ENCODE measurements around the gene FGFRL1.

The FGFRL1 gene

GRCh38 chr4:1031956-1032795, 20.8 kb downstream of the FGFRL1 start:
- no peaks in the 10 kb centered on the region for H3K27me3 ChIP-seq (replicated peaks; ENCODE audit: control insufficient read depth, insufficient read depth, low read length)
- H3K36me3 ChIP-seq (ENCODE audit: control insufficient read depth, insufficient read depth, low read length, severe bottlenecking): no peaks in the 10 kb centered on the region
- no peaks in the 10 kb centered on the region for H3K9me3 ChIP-seq (ENCODE audit: control insufficient read depth, low read length)
- peaks cover 36% of the 10 kb centered on the region for H3K4me1 ChIP-seq (ENCODE audit: control insufficient read depth, insufficient read depth, low read length)
- H3K9ac ChIP-seq (ENCODE audit: low read length): no peak overlapping the region
- H3K4me3 ChIP-seq (ENCODE audit: low read length): no peak overlapping the region
- no peak for DNase-seq (ENCODE audit: low read depth)

- Histone ChIP-seq H3K4me3 (ENCODE audit: low read length) (no peak overlapping the region), H3K36me3 (ENCODE audit: control insufficient read depth, insufficient read depth, low read length, severe bottlenecking) (no peaks in the 10 kb centered on the region), H3K9me3 (ENCODE audit: control insufficient read depth, low read length) (no peaks in the 10 kb centered on the region), H3K27me3 (replicated peaks; ENCODE audit: control insufficient read depth, insufficient read depth, low read length) (no peaks in the 10 kb centered on the region), H3K9ac (ENCODE audit: low read length) (peak overlapping the region; percentile 79), H3K4me1 (ENCODE audit: control insufficient read depth, insufficient read depth, low read length) (peaks cover 31% of the 10 kb centered on the region)
- no peak for DNase-seq (ENCODE audit: low read depth)
Measured at GRCh38 chr4:1032861-1033260, 21.4 kb downstream of the FGFRL1 start.

- Histone ChIP-seq H3K4me1 (ENCODE audit: control insufficient read depth, insufficient read depth, low read length) (peaks cover 33% of the 10 kb centered on the region), H3K9me3 (ENCODE audit: control insufficient read depth, low read length) (no peaks in the 10 kb centered on the region), H3K36me3 (ENCODE audit: control insufficient read depth, insufficient read depth, low read length, severe bottlenecking) (no peaks in the 10 kb centered on the region), H3K9ac (ENCODE audit: low read length) (peak overlapping the region; percentile 79), H3K4me3 (ENCODE audit: low read length) (peak overlapping the region; percentile 22), H3K27me3 (replicated peaks; ENCODE audit: control insufficient read depth, insufficient read depth, low read length) (no peaks in the 10 kb centered on the region)
- no peak for DNase-seq (ENCODE audit: low read depth)
Measured at GRCh38 chr4:1033840-1034551, 22.6 kb downstream of the FGFRL1 start.

- no peak overlapping the region for H3K4me3 ChIP-seq (ENCODE audit: low read length)
- no peaks in the 10 kb centered on the region for H3K9me3 ChIP-seq (ENCODE audit: control insufficient read depth, low read length)
- H3K36me3 ChIP-seq (ENCODE audit: control insufficient read depth, insufficient read depth, low read length, severe bottlenecking): no peaks in the 10 kb centered on the region
- DNase-seq (ENCODE audit: low read depth): no peak
- H3K4me1 ChIP-seq (ENCODE audit: control insufficient read depth, insufficient read depth, low read length): peaks cover 45% of the 10 kb centered on the region
- H3K9ac ChIP-seq (ENCODE audit: low read length): peak overlapping the region; percentile 73
- no peaks in the 10 kb centered on the region for H3K27me3 ChIP-seq (replicated peaks; ENCODE audit: control insufficient read depth, insufficient read depth, low read length)
Measured at GRCh38 chr4:1035510-1035909, 24.1 kb downstream of the FGFRL1 start.

- H3K4me3 ChIP-seq (ENCODE audit: low read length): no peak overlapping the region
- H3K9ac ChIP-seq (ENCODE audit: low read length): no peak overlapping the region
- H3K4me1 ChIP-seq (ENCODE audit: control insufficient read depth, insufficient read depth, low read length): peaks cover 51% of the 10 kb centered on the region
- no peak for DNase-seq (ENCODE audit: low read depth)
- no peaks in the 10 kb centered on the region for H3K9me3 ChIP-seq (ENCODE audit: control insufficient read depth, low read length)
- H3K36me3 ChIP-seq (ENCODE audit: control insufficient read depth, insufficient read depth, low read length, severe bottlenecking): no peaks in the 10 kb centered on the region
- H3K27me3 ChIP-seq (replicated peaks; ENCODE audit: control insufficient read depth, insufficient read depth, low read length): no peaks in the 10 kb centered on the region
Measured at GRCh38 chr4:1036095-1036494, 24.7 kb downstream of the FGFRL1 start.

GRCh38 chr4:1036976-1037810, 25.8 kb downstream of the FGFRL1 start:
- H3K4me1 ChIP-seq (ENCODE audit: control insufficient read depth, insufficient read depth, low read length): peaks cover 61% of the 10 kb centered on the region

GRCh38 chr4:1038948-1039492, 27.6 kb downstream of the FGFRL1 start:
- no peak for DNase-seq (ENCODE audit: low read depth)
- Histone ChIP-seq H3K9ac (ENCODE audit: low read length) (peak overlapping the region; percentile 77), H3K4me3 (ENCODE audit: low read length) (no peak overlapping the region), H3K27me3 (replicated peaks; ENCODE audit: control insufficient read depth, insufficient read depth, low read length) (no peaks in the 10 kb centered on the region), H3K4me1 (ENCODE audit: control insufficient read depth, insufficient read depth, low read length) (peaks cover 58% of the 10 kb centered on the region), H3K9me3 (ENCODE audit: control insufficient read depth, low read length) (no peaks in the 10 kb centered on the region), H3K36me3 (ENCODE audit: control insufficient read depth, insufficient read depth, low read length, severe bottlenecking) (no peaks in the 10 kb centered on the region)

More at GRCh38 chr4:1036976-1037810, 25.8 kb downstream of the FGFRL1 start:
- no peaks in the 10 kb centered on the region for H3K27me3 ChIP-seq (replicated peaks; ENCODE audit: control insufficient read depth, insufficient read depth, low read length)
- H3K4me3 ChIP-seq (ENCODE audit: low read length): no peak overlapping the region
- H3K9me3 ChIP-seq (ENCODE audit: control insufficient read depth, low read length): no peaks in the 10 kb centered on the region
- no peaks in the 10 kb centered on the region for H3K36me3 ChIP-seq (ENCODE audit: control insufficient read depth, insufficient read depth, low read length, severe bottlenecking)
- DNase-seq (ENCODE audit: low read depth): no peak
- no peak overlapping the region for H3K9ac ChIP-seq (ENCODE audit: low read length)

- peak; percentile 75 for DNase-seq (ENCODE audit: low read depth)
- Histone ChIP-seq H3K9ac (ENCODE audit: low read length) (peak overlapping the region; percentile 77), H3K4me3 (ENCODE audit: low read length) (no peak overlapping the region), H3K9me3 (ENCODE audit: control insufficient read depth, low read length) (no peaks in the 10 kb centered on the region), H3K36me3 (ENCODE audit: control insufficient read depth, insufficient read depth, low read length, severe bottlenecking) (no peaks in the 10 kb centered on the region), H3K27me3 (replicated peaks; ENCODE audit: control insufficient read depth, insufficient read depth, low read length) (no peaks in the 10 kb centered on the region), H3K4me1 (ENCODE audit: control insufficient read depth, insufficient read depth, low read length) (peaks cover 59% of the 10 kb centered on the region)
Measured at GRCh38 chr4:1039493-1040343, 28.3 kb downstream of the FGFRL1 start.

- DNase-seq (ENCODE audit: low read depth): no peak
- H3K4me1 ChIP-seq (ENCODE audit: control insufficient read depth, insufficient read depth, low read length): peaks cover 59% of the 10 kb centered on the region
- no peaks in the 10 kb centered on the region for H3K27me3 ChIP-seq (replicated peaks; ENCODE audit: control insufficient read depth, insufficient read depth, low read length)
- no peaks in the 10 kb centered on the region for H3K36me3 ChIP-seq (ENCODE audit: control insufficient read depth, insufficient read depth, low read length, severe bottlenecking)
- peak overlapping the region; percentile 77 for H3K9ac ChIP-seq (ENCODE audit: low read length)
- peak overlapping the region; percentile 50 for H3K4me3 ChIP-seq (ENCODE audit: low read length)
- H3K9me3 ChIP-seq (ENCODE audit: control insufficient read depth, low read length): no peaks in the 10 kb centered on the region
Measured at GRCh38 chr4:1040344-1041146, 29.1 kb downstream of the FGFRL1 start.

Measured in adipocyte (in vitro differentiated cells).